ENCODE measurements around the gene ALX4. TPM values are rescaled to one million over a fixed set of nuclear protein-coding genes. Genes with fewer than 3 reads are reported as not detected.

ALX4 gene
- polyA plus RNA-seq, 5 donors, result 0.05 to 0.37 (median 0.10) TPM

DNA sequence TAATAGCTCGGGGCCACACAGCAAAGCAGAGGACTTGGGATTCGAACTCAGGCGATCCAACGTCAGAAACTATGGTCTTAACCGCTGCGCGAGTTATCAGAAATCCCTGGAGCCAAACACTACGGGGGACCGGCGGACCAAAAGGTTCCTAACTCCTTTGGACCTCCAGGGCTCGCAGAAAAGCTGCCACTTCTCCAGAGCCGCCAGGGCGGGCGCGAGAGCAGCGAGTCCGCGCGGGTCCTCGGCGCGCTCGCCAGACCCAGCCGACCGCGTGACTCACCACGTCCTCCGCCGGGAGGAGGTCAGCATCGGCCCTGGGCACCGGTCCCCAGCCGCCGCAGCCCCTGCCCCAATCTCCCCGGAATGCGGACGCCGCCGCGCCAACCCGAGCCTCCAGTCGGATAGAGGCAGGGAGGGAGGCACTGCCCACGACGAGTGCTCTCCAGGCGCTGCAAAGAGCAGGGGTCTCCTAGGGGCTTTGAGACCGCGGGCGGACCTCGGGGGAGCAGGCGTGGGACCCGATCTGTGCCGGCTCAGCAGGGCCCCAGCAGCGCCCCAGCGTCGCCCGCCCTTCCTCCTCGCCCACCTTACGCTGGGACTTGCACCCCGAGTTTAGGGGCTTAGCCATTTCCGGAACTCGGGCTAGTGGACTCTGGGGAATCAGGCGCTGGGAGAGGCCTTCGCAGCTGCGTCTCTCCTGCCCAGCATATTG is 6.2 kb upstream of the ALX4 start:
- DNase-seq, result no peak

DNA sequence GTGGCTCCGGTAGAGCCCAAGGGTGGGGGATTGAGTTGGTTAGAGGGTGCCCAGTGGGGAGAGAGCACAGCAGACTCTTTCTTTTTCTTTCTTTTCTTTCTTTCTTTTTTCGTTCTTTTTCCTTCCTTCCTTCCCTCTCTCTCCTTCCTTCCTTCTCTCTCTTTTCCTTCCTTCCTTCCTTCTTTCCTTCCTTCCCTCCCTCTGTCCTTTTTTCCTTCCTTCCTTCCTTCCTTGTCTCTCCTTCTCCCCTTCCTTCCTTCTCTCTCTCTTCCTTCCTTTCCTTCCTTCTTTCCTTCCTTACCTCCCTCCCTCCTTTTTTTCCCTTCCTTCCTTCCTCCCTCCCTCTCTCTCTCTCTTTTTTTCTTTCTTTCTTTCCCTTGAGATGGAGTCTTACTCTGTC is 4.8 kb upstream of the ALX4 start:
- DNase-seq, result no peak

DNA sequence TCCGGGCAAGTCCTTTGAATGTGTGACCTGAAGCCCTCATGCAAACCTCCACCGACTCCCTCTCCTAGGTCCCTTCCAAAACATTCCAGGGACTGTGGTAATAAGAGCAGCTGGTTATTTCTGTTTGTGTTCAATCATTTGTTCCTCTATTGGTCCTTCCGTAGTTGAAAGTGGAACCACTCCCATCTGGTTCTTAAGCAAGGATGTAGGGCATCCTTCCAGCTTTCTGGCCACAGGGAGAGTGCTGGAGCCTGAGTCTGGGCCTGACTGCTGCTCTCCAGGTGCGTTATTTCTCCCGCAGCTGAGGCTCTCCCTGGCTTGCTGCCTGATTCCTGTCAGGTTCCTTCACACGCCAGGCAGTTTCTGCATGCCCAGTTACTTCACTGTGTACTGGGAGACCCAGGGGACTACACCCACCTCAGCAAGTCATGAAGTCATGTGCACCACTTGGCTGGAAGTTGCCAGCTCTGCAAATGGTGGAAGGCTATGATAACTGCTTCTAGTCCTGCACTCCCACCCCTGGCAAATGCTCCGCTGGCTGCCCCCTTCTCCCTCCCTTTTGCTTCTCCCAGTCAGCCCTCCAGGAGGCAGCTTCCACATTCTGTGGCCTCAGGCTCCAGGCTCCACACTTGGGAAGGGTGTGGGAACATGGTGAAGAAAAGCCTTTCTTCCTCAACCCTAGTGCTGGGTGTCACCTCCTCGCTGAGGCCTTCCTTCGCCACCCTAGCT is 4.0 kb upstream of the ALX4 start:
- DNase-seq, result peak in 1 of 2 donors; percentile 35

DNA sequence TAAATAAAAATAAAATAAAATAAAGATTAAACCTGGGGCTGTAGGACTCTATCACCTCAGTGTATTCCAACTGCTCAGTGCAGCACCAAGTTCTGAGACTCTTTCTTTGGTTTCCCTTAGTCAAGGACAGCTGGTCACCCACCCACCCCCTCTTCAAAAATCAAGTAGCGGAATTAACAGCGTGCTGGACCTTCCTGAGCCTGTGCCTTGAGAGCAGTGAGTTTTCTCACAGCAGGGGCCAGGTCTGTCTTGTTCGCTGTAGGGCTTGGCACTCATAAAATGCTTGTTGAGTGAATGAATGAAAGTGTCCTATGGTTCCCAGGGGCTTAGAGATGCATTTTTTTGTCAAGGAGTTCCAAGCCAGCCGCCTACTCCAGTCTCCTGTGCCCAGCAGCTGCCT is 2.9 kb upstream of the ALX4 start:
- DNase-seq, result no peak

DNA sequence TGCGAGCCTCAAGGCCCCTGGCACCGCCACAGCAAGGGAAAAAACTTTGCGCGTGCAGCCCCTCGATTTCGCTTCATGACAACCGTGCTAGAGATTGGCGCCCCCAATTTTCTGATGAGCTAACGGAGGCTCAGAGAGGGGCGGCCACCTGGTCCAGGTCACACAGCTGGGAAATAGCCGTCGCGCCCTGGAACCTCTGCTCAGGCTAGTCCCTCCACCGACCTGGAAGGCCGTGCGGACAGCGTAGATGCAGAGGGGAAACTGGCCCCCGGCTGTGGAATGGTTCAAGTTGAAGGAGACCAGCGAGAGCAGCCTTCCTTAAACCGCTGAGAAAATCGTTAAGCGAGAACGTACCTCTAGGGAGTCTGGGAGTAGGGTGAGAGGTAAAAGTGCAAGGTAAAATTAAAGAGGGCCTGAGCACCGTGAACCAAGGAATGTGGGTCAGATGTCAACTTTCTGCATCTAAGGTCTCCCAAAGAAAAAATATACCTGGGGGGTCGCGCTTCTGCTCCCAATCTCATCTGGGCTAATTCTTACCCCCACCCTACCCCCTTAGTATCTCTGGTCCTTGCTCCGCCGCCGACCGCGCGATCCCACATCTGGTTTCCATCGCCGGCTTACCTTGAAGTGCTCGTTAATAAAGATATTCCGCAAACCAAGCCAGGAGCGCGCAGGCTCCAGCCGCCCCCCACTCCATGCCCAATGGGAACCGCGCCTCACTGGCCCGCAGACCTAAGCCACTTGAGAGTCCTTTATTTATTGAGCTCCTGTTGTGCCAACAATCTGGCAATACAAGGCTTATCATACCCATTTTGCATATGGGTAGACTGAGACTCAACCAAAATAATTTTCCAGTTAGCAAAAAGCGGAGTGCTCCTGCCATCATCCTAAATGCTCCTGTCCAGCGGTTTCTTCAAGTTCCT is 1.7 kb upstream of the ALX4 start:
- DNase-seq, result no peak

DNA sequence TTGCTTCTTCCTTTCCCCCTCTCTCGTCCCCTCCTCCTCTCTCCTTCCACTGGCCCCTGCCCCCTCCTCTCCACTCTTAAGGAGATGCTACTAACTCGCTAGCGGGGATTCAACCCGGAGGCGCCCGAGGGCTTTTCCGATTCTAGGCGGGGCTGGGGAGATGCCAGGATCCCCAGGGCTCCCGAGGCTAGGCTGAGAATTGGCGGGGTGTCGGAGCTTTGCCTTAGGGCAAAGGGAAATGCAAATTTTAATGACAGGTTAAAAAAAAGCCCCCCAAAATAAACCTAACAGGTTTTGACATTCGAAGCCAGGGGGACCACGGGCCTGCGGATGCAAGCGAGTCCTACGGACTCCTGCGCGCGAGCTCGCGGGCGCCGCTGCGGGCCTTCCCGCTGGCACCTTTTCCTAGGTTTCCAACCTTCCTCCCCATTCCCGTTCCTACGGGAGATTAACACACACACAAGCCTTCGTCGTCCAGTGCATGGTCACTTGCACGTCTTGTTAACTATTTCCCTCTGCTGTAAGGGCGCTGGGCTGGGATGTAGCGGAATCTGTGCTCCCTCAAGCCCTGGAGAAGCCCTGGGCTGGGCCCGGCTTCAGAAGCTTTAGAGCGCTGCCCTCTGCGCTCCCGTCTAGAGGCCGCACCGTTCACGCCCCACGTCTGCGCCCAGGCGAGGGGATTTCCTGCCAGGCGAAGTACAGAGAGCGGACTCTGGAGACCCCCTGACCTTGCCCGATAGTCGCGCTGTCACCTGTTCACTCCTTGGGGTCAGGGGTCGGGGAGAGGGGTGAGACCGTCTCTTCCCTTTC is 729 bp upstream of the ALX4 start:
- DNase-seq, result no peak

DNA sequence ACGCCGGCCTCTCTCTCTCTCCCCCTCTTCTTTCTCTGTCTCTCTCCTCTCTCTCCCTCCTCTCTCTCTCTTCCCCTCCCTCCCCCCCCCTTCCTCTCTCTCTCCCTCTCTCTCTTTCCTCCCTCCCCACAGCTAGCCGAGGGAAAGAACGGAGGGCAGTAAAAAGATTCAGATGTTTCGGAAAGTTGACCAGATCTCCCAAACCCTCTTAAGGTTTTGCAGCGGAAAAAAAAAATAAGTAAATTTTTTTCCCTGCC is 195 bp upstream of the ALX4 start:
- DNase-seq, result no peak

DNA sequence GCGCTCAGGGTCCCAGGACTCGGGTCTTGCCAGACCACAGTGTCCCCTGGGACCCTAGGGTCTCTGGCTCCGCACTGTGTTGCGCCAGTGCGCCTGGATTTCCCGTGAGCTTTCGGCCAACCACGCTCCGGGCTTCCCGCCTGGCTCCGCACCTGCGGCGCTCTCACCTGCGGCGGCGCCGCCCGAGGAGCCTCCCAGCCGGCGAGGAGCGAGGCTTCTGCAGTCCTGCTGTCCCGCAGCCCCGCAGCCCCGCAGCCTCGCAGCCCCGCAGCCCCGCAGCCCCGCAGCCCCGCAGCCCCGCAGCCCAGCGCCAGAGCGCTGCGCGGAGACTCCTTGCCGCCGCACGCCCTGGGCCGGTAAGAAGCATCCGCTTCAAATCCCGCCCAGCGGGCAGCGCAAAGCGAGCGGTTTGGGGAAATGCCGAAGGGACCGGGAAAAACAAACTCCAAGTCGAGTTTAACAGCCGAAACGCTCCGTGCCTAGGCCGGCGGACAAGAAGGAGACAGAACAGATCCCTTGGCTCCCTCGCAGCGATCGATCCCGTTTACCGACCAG is 939 bp downstream of the ALX4 start:
- DNase-seq, result no peak

DNA sequence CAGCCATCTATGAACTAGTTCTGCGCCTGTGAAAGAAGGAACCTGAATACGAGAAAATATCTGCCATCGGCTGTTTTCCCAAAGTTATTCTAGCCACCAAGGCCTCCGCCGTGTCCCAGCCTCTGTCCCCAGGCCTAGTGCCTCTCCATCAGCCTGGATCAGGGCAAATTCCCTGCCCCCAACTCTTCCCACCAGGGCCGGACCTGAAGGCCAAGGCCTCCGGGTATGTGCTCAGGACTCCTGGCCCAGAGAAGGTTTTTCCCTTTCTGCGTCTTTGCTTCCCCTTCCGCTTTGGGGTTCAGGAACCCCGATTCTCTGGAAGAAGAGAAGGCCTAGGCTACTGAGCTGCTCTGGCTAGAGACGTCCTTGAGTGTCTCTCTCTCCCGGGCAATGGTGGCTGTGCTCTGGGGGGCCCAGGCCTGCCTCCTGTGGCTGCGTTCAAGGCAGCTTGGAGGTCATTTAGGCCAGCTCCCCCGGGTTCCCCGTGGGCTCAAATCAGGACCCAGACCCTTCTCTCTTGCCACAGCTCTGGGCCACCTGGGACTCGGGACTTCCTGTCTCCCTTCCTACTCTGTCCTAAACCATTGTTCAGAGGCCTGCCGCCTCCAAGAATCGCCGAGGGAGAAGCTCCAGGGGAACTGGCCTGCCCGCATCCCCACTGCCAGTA is 1.6 kb downstream of the ALX4 start:
- no peak for DNase-seq

DNA sequence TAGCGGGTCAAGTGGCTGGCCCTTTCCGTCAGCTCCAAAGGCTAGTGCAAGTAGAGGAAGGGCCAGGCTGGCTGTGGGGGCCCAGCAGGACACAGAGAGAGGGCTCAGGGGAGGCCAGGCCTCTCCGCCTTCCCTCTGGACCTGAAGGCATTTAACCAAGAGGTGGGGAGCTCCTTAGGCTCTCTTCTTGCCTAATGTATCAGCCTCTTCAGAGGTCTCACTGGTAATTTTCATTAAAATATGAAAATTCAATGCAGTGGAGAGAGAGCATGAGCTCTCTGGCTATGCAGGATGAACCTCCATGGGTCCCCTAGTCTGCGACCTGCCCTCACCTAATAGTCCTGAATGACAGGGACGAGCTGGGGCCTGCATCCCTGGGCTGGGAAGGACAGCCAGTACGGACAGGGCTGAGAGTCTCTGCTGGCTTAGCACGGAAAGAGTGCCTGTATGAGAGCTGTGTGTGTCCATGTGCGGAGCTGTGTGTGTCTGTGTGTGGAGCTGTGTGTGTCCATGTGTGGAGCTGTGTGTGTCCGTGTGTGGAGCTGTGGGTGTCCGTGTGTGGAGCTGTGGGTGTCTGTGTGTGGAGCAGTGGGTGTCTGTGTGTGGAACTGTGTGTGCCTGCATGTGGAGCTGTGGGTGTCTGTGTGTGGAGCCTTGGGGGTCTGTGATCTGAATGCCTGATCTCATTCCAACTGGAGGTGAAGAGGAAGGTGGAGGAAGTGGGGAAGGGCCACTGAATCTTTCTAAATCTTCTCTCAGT is 2.4 kb downstream of the ALX4 start:
- DNase-seq, result no peak

DNA sequence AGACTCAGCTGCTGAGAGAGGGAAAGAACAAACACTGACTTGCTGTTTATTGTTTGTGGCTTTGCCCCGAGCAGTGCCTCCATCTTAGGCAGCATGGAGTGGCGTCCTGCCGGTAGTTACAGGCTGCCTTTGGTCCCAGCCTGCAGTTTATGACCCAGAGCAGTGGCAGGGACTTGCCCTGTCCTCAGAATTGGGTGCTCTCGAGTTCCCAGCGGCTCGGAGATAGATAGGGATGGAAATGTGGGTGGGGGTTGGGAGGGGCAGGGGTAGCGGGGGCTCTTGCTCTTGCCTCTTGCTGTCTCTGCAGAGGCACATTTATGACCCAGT is 3.1 kb downstream of the ALX4 start:
- DNase-seq, result no peak

DNA sequence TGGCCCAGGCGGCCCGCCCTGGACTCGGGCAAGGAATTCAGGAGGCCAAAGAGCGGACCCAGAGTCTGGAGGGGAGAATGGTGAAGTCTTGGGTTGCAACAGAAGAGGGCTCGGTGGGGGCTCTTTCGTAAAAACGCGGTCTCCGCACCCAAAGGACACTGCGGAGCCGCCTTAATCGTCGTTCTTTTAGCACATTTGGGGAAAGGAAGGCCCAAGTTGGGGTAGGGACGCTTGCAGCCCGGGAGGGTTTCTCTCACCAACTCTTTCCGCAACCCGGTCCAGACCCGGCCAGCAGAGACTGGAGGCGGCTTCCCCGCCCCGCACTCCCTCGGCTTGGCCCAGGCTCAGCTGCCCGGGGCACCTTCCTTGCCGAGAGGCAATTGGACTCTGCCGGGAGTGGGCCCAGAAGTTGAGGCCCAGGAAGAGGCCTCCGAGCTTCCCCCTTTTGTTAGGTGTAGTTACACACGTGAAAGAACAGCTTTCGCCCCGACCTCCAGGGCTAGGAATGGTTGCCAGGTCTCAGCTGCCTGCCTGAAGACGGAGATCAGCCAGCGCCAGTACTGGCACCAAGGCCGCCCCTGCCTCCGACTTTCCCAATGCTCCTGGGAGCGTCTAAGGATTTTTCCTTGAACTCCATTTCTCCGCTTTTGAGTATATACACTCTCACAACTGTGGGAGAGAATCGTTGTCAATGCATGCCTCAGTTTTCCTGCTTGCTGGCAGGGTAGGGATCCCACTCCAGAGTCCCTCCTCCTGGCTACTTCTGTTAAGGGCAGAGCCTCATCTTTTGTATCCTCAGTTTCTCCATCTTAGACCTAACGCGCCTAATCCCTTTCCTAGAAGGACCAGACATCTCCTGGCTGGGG is 3.7 kb downstream of the ALX4 start:
- no peak for DNase-seq

DNA sequence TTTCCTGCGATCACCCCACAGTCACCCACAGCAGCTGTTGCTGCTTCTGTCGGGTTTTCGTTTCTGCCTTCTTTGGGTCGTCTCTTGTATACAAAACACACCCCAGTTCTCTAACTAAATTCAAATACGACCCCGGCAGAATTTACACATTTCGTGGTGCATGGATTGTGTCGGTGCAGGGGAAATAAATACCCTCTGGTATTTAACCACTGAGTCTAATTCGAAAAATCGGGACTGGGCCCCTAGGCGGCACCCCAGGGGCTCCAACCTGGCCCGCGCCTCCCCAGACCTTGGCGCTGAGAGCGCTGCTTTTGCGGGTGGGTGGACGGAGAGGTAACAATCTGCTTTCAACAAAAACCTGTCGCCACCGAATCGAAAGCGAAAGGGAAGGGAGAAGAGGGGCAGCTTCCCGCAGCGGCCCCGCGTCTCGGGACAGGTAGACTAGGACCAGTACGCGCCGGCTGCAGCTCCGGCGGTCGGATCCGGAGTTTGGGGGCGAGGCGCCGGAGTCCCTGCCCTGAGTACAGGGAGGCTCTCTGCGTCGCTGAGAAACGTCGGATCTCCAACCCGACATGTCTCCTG is 4.4 kb downstream of the ALX4 start:
- DNase-seq, result peak in 1 of 2 donors; percentile 30

DNA sequence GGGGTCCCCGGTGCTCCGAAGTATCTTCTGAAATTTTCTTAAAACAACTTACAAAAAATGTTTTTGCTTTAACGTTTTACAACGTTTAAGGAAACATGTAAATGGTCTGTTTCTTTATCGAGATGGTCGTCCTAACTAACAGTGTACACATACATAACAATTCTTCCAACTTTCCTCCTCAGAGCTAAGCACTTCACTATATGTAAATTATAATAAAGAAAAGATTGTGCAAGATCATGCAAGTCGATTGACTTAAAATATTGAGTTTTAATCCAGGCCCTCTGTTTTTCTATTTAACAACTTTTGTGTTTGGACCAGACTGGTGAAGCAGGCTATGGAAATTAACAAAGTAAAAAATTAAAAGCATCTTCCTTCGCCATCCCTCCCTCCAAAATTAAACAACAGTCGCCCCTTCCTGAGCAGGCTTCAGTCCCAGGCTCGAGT is 4.9 kb downstream of the ALX4 start:
- no peak for DNase-seq

DNA sequence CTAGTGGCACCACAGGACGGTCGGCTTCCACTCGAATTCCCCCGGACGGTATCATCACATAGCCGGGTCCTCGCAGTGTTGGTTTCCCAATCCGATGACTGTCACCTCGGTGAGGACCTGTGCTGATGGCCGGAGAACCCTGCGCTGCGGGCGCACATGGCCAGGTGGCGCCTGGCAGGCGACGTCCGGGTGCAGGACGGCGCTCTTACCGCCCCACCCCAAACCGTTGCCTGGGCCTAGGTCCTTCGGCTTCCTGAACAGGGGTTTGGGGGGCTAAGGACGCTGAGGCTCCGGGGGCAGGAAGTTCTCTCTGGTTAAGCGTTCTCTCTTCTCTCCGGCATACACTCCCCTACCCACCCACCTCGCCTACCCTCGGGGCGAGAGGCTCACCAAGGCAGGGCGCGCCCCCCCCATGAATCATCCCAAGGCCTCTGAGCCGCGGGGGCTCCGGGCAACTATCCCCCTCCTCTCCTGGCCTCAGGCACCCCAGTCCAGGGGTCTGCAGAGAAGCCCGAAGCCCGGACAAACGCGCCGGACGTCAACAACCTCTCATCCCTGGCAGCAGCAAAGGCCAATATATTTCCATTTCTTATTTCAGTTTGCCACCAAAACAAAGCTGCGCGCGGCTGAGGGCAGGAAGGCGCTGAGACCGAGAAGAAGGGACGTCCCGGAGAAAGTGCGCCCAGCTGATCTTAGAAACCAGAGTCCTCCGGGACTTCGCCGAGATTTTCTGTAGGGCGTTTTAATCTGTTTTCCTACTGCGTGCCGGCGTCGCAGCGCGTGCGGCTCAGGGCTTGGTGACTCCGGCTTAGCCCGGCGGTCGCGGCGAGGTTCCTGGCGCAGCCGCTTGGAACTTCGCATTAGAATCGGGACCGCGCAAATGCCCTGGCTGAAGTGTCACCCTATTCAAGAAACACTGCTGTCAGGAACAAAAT is 5.6 kb downstream of the ALX4 start:
- DNase-seq, result peak in 1 of 2 donors; percentile 28

DNA sequence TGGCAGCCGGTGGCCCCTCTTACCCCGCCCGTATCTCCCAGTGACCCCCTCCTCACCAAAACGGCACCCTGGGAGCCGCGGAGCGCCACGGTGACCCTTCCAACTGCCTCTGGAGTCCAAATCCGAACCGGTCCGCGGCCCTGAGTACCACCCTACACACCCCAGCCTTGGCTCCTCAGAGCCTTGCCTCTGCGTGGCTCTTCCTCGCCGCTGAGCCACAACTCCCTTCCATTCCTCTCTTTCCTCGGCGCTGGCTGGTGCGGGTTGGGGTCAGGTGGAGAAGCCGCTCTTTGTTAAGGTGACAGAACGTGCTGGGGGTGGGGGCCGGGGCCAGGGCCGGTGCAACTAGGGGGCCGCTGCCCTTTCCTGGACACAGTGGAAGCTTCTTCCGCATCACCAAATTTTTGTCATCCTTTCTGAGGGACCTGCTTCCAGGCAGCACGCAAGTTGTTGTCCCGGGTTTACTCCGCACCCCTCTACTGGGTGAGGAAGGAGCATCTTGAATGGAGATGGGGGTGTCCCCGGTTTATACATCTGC is 6.5 kb downstream of the ALX4 start:
- DNase-seq, result no peak

DNA sequence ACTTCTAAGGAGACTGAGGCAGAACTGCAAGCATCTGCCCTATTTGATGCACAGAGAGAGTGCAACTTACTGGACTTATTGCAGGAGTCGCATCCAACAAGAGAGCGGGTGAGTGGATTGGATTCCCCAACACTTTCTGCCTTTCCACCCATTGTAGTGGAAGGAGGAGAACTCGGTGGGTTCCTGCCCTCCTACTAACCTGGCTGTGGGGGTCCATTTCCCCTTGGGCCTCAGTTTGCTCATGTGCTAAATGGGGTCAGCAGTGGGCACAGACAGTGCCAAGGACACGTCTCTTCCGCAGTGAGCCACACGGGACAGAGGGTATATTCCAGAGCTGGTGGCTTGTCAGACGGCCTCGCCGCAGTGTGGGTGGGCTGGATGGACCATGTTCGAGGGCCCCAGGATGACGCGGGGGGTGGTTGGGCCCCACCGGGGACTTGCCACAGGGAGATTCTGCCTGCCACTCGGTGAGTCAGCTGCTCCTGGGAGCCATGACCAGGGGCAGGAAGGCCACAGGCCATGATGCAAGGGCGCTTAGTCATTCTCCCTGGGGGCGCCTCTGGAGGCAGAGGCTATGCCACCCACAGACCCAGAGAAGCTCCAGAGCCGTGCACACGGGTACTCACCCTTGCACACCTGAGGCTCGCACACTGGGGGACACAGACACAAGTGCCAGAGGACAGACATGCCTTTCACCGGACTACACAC is 8.2 kb downstream of the ALX4 start:
- DNase-seq, result no peak

All from right lung (tissue), 5 donors.